MM.1S (cell line): ENCODE data around the gene SCUBE1.

ENCODE experiments used
- DNase-seq: peaks from one replicate; pipeline ENCODE4 v3.0.0-alpha.2; 2015
- H2AFZ ChIP-seq: fragments of 300-600 bp; sonication (generic); 2 replicates; pipeline ENCODE4 v1.6.0; 2016; ENCODE audit warnings: antibody characterized with exemption, low read length
- H3F3A ChIP-seq: fragments of 300-600 bp; sonication (generic); 2 replicates; pipeline ENCODE4 v1.6.1; 2016; ENCODE audit warnings: mild to moderate bottlenecking, antibody characterized with exemption, low read length, moderate library complexity, mixed read lengths; ENCODE audit not compliant: insufficient read depth
- H3K27ac ChIP-seq: fragments of 300-600 bp; sonication (generic); 2 replicates; pipeline ENCODE4 v1.5.1; 2016; ENCODE audit warnings: mild to moderate bottlenecking, low read length
- H3K27me3 ChIP-seq: fragments of 300-600 bp; sonication (generic); replicated peaks from 2 replicates; pipeline ENCODE4 v1.6.0; 2016; ENCODE audit warnings: low read length; ENCODE audit not compliant: insufficient read depth
- H3K36me3 ChIP-seq: fragments of 300-600 bp; sonication (generic); replicated peaks from 2 replicates; pipeline ENCODE4 v1.6.1; 2016; ENCODE audit warnings: mild to moderate bottlenecking, low read length, mixed read lengths; ENCODE audit not compliant: insufficient read depth
- H3K4me1 ChIP-seq: fragments of 300-600 bp; sonication (generic); 2 replicates; pipeline ENCODE4 v1.6.1; 2016; ENCODE audit warnings: low read length, mixed read lengths
- H3K4me2 ChIP-seq: fragments of 300-600 bp; sonication (generic); 2 replicates; pipeline ENCODE4 v1.6.0; 2016; ENCODE audit warnings: low read depth, low read length
- H3K4me3 ChIP-seq: fragments of 300-600 bp; sonication (generic); 2 replicates; pipeline ENCODE4 v1.5.1; 2016; ENCODE audit warnings: low read length, mixed read lengths
- H3K79me2 ChIP-seq: fragments of 300-600 bp; sonication (generic); 2 replicates; pipeline ENCODE4 v1.6.1; 2016; ENCODE audit warnings: mixed run types, low read length, mixed read lengths
- H3K9ac ChIP-seq: fragments of 300-600 bp; sonication (generic); 2 replicates; pipeline ENCODE4 v1.6.1; 2016; ENCODE audit warnings: low read length, mixed read lengths
- H3K9me2 ChIP-seq: fragments of 300-600 bp; sonication (generic); replicated peaks from 2 replicates; pipeline ENCODE4 v1.6.1; 2016; ENCODE audit warnings: mild to moderate bottlenecking, low read length, mixed read lengths; ENCODE audit not compliant: insufficient read depth
- H3K9me3 ChIP-seq: fragments of 300-600 bp; sonication (generic); replicated peaks from 2 replicates; pipeline ENCODE4 v1.6.1; 2016; ENCODE audit warnings: mild to moderate bottlenecking, low read length, mixed read lengths; ENCODE audit not compliant: insufficient read depth
- H4K20me1 ChIP-seq: fragments of 300-600 bp; sonication (generic); 2 replicates; pipeline ENCODE4 v1.6.1; 2016; ENCODE audit warnings: mild to moderate bottlenecking, low read length, moderate library complexity, mixed read lengths; ENCODE audit not compliant: insufficient read depth
- EZH2 ChIP-seq: fragments of 300-600 bp; sonication (generic); optimal IDR thresholded peaks from 2 replicates; pipeline ENCODE3; 2017; ENCODE audit warnings: low read depth, mild to moderate bottlenecking, antibody characterized with exemption, low read length, mixed read lengths
- EZH2phosphoT487 ChIP-seq: fragments of 300-600 bp; sonication (generic); IDR thresholded peaks from 2 replicates; pipeline ENCODE4 v1.6.1; 2018; ENCODE audit warnings: antibody characterized with exemption, low read length
- TF ChIP-seq, protein P1 (sequence below): fragments of 300-600 bp; sonication (generic); IDR thresholded peaks from 2 replicates; pipeline ENCODE4 v1.5.1; 2016; ENCODE audit warnings: antibody characterized with exemption, low read length, mixed read lengths

SCUBE1 gene

GRCh38 chr22:43245717-43246116 lies 97.5 kb downstream of the SCUBE1 start:
- Histone ChIP-seq H3K9ac (no peak overlapping the region), H3K9me3 (no peaks in the 10 kb centered on the region), H3F3A (no peaks in the 10 kb centered on the region), H3K79me2 (no peaks in the 10 kb centered on the region), H3K9me2 (no peaks in the 10 kb centered on the region), H2AFZ (no peak overlapping the region), H3K4me1 (no peaks in the 10 kb centered on the region), H3K36me3 (no peaks in the 10 kb centered on the region), H4K20me1 (no peaks in the 10 kb centered on the region), H3K4me2 (no peak overlapping the region), H3K4me3 (no peak overlapping the region), H3K27me3 (no peaks in the 10 kb centered on the region), H3K27ac (no peak overlapping the region)
- TF ChIP-seq EZH2phosphoT487 (no peak), EZH2 (no peak)
- TF ChIP-seq, protein P1, sequence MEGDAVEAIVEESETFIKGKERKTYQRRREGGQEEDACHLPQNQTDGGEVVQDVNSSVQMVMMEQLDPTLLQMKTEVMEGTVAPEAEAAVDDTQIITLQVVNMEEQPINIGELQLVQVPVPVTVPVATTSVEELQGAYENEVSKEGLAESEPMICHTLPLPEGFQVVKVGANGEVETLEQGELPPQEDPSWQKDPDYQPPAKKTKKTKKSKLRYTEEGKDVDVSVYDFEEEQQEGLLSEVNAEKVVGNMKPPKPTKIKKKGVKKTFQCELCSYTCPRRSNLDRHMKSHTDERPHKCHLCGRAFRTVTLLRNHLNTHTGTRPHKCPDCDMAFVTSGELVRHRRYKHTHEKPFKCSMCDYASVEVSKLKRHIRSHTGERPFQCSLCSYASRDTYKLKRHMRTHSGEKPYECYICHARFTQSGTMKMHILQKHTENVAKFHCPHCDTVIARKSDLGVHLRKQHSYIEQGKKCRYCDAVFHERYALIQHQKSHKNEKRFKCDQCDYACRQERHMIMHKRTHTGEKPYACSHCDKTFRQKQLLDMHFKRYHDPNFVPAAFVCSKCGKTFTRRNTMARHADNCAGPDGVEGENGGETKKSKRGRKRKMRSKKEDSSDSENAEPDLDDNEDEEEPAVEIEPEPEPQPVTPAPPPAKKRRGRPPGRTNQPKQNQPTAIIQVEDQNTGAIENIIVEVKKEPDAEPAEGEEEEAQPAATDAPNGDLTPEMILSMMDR: no peak
- DNase-seq: no peak

GRCh38 chr22:43244803-43245527 lies 98.2 kb downstream of the SCUBE1 start:
- Histone ChIP-seq H3K9ac (no peak overlapping the region), H2AFZ (no peak overlapping the region), H3K27me3 (no peaks in the 10 kb centered on the region; the same call in 1 of the 2 replicates), H3K27ac (no peak overlapping the region), H3K79me2 (no peaks in the 10 kb centered on the region), H3F3A (no peaks in the 10 kb centered on the region), H3K36me3 (no peaks in the 10 kb centered on the region), H3K4me1 (no peaks in the 10 kb centered on the region), H3K4me3 (no peak overlapping the region), H4K20me1 (no peaks in the 10 kb centered on the region), H3K9me3 (no peaks in the 10 kb centered on the region), H3K4me2 (no peak overlapping the region), H3K9me2 (no peaks in the 10 kb centered on the region)
- no peak for DNase-seq
- no peak for TF ChIP-seq EZH2phosphoT487
- TF ChIP-seq, protein P1: no peak
- TF ChIP-seq EZH2: no peak

DNA sequence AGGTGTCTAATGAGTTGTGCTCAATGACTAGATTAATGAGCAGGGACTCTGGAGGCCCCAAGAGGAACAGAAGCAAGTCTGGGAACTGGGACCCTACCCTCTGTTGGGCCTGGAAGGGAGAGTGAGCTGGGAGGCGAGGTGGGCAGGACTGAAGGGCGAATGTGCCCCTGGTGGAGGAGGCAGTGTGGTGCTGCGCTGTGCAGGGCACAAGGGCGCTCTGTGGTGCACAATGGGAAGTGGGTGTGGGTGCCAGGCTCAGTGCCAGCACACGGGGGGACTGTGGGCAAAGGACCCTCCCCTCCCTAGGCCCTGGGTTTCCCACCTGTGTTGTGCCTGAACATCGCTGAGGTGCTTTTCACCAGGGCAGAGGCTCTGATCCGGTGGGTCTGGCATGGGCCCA lies 98.8 kb downstream of the SCUBE1 start:
- H3K79me2 ChIP-seq: no peaks in the 10 kb centered on the region
- no peak overlapping the region for H3K9ac ChIP-seq
- H3K4me2 ChIP-seq: no peak overlapping the region
- no peaks in the 10 kb centered on the region for H3K9me2 ChIP-seq
- no peaks in the 10 kb centered on the region for H3F3A ChIP-seq
- no peaks in the 10 kb centered on the region for H3K4me1 ChIP-seq
- no peak overlapping the region for H3K27ac ChIP-seq
- no peaks in the 10 kb centered on the region for H3K9me3 ChIP-seq
- no peak overlapping the region for H2AFZ ChIP-seq
- DNase-seq: no peak
- no peak overlapping the region for H3K4me3 ChIP-seq
- TF ChIP-seq, protein P1: no peak
- TF ChIP-seq EZH2phosphoT487 (no peak), EZH2 (no peak)
- no peaks in the 10 kb centered on the region for H3K36me3 ChIP-seq
- no peaks in the 10 kb centered on the region; the same call in 1 of the 2 replicates for H3K27me3 ChIP-seq
- no peaks in the 10 kb centered on the region for H4K20me1 ChIP-seq
